NCI-H1048 (cell line): ENCODE measurements around the gene BAX.
"Not testable (repeated sequence)": the region's sequence is repeated elsewhere in the genome, so short reads cannot be mapped to it uniquely, and the experiment has no call there.

Experiments
- DNase-seq: peaks from one replicate; lab custom pipeline; 2025; lab: John Stamatoyannopoulos, UW

Gene BAX

GRCh38 chr19:48954595-48955307 lies at the start of gene BAX:
TSS of gene BAX (plus strand) at chr19:48954875. CDS start at chr19:48954929, 54 bp downstream.
- DNase-seq = peak; percentile 93

- DNase-seq = no peak
These were observed 49.0 kb upstream of the BAX start for GRCh38 chr19:48905664-48906063.

GRCh38 chr19:48906324-48906723 lies 48.4 kb upstream of the BAX start:
- no peak for DNase-seq

- DNase-seq = no peak
These were observed 47.0 kb upstream of the BAX start for GRCh38 chr19:48907671-48908070.

- not testable (repeated sequence) for DNase-seq
These were observed 45.1 kb upstream of the BAX start for GRCh38 chr19:48909424-48910077.

- DNase-seq = no peak
These were observed 43.9 kb upstream of the BAX start for GRCh38 chr19:48910803-48911202.

GRCh38 chr19:48913114-48913889 lies 41.4 kb upstream of the BAX start:
- DNase-seq = no peak

- DNase-seq = no peak
These were observed 40.5 kb upstream of the BAX start for GRCh38 chr19:48914181-48914580.

- DNase-seq = no peak
These were observed 38.9 kb upstream of the BAX start for GRCh38 chr19:48915757-48916156.

- no peak for DNase-seq
These were observed 36.6 kb upstream of the BAX start for GRCh38 chr19:48918071-48918470.

GRCh38 chr19:48918801-48919247 lies 35.9 kb upstream of the BAX start:
- no peak for DNase-seq

- DNase-seq = not testable (repeated sequence)
These were observed 35.4 kb upstream of the BAX start for GRCh38 chr19:48919271-48919670.

- no peak for DNase-seq
These were observed 33.7 kb upstream of the BAX start for GRCh38 chr19:48920949-48921348.

GRCh38 chr19:48921721-48922500 lies 32.8 kb upstream of the BAX start:
- DNase-seq = no peak

- DNase-seq = no peak
These were observed 31.9 kb upstream of the BAX start for GRCh38 chr19:48922548-48923490.

GRCh38 chr19:48925240-48925843 lies 29.3 kb upstream of the BAX start:
- DNase-seq = no peak

GRCh38 chr19:48925890-48926289 lies 28.8 kb upstream of the BAX start:
- DNase-seq = not testable (repeated sequence)

GRCh38 chr19:48926909-48927308 lies 27.8 kb upstream of the BAX start:
- no peak for DNase-seq

GRCh38 chr19:48927692-48928091 lies 27.0 kb upstream of the BAX start:
- not testable (repeated sequence) for DNase-seq
